ENCODE data around the gene KMT2E. TPM values are rescaled to one million over a fixed set of nuclear protein-coding genes. Genes with fewer than 3 reads are reported as not detected.
"Not testable (repeated sequence)": the region's sequence is repeated elsewhere in the genome, so short reads cannot be mapped to it uniquely, and the experiment has no call there.

Gene KMT2E
- total and polyA plus RNA-seq, 2 experiments from 2014 or later, result 30.7 to 63.5 TPM

- in situ Hi-C loops (cut with MboI), result no loop called here
- Histone ChIP-seq H3K9me3 (ENCODE audit: low read depth) (no peaks in the 10 kb centered on the region), H3F3A (ENCODE audit: insufficient read depth) (peaks cover 67% of the 10 kb centered on the region), H2AFZ (no peak overlapping the region), H3K4me2 (ENCODE audit: unreplicated experiment) (peak overlapping the region; percentile 78), H3K27ac (peak overlapping the region; percentile 81), H3K9me2 (ENCODE audit: insufficient read depth) (no peaks in the 10 kb centered on the region), H3K36me3 (ENCODE audit: low read depth) (0 out of 2 replicates have a peak, but pooled peaks cover 6% of the 10 kb centered on the region), H3K9ac (peak overlapping the region; percentile 66), H3K4me3 (peak overlapping the region; percentile 62), H3K4me1 (ENCODE audit: insufficient read depth) (peaks cover 77% of the 10 kb centered on the region), H3K27me3 (replicated peaks; ENCODE audit: insufficient read depth) (no peaks in the 10 kb centered on the region), H3K79me2 (ENCODE audit: insufficient read depth) (no peaks in the 10 kb centered on the region; the same call in 1 of the 2 replicates), H4K20me1 (ENCODE audit: insufficient read depth) (peaks cover 40% of the 10 kb centered on the region; the same call in 1 of the 2 replicates)
- TF ChIP-seq EZH2phosphoT487 (IDR thresholded peaks at IDR 0.05; ENCODE audit: insufficient read depth, low read depth), result no peak
- no peak for TF ChIP-seq EZH2 (IDR thresholded peaks at IDR 0.05; ENCODE audit: insufficient read depth, poor library complexity, severe bottlenecking)
- peak; percentile 56 for DNase-seq
- 5 to 15% methylated on average over 1 of the region's 1 CpG for WGBS, 2 experiments (ENCODE audit: low coverage in 1 of 2, low lambda C conversion rate in 2 of 2, missing lambda C conversion rate in 2 of 2)
Measured at GRCh38 chr7:105003872-105004510, 10.0 kb upstream of the KMT2E start.

GRCh38 chr7:105005006-105005405 is 9.0 kb upstream of the KMT2E start:
- H3K4me3 ChIP-seq; H3K9me2 ChIP-seq (ENCODE audit: insufficient read depth); DNase-seq; in situ Hi-C loops (cut with MboI); H3K27me3 ChIP-seq (replicated peaks; ENCODE audit: insufficient read depth); H3K9ac ChIP-seq; H3K36me3 ChIP-seq (ENCODE audit: low read depth); H3K79me2 ChIP-seq (ENCODE audit: insufficient read depth); H2AFZ ChIP-seq; H3K9me3 ChIP-seq (ENCODE audit: low read depth); H3K4me2 ChIP-seq (ENCODE audit: unreplicated experiment): not testable (repeated sequence)
- H3K27ac ChIP-seq, result peak overlapping the region; percentile 81
- peaks cover 37% of the 10 kb centered on the region; the same call in 1 of the 2 replicates for H4K20me1 ChIP-seq (ENCODE audit: insufficient read depth)
- 88 to 89% methylated on average over 8 of the region's 8 CpGs for WGBS, 2 experiments (ENCODE audit: low coverage in 1 of 2, low lambda C conversion rate in 2 of 2, missing lambda C conversion rate in 2 of 2)
- H3F3A ChIP-seq (ENCODE audit: insufficient read depth), result peaks cover 71% of the 10 kb centered on the region
- H3K4me1 ChIP-seq (ENCODE audit: insufficient read depth), result peaks cover 77% of the 10 kb centered on the region

DNA sequence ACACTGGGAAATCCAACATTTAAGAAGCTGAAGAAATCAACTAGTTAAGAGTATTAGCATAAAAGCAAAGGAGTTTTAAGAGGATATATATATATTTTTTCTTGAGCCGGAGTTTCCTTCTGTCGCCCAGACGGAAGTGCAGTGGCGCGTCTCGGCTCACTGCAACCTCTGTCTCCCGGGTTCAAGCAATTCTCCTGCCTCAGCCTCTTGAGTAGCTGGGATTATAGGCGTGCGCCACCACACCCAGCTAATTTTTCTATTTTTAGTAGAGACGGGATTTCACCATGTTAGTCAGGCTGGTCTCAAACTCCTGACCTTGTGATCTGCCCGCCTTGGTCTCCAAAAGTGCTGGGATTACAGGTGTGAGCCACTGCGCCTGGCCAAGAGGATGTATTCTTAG is 8.5 kb upstream of the KMT2E start:
- H3K9me2 ChIP-seq (ENCODE audit: insufficient read depth); H2AFZ ChIP-seq; H3K9ac ChIP-seq; H3K9me3 ChIP-seq (ENCODE audit: low read depth); H3K4me3 ChIP-seq; H3K27ac ChIP-seq; H3K27me3 ChIP-seq (replicated peaks; ENCODE audit: insufficient read depth); in situ Hi-C loops (cut with MboI); H3K79me2 ChIP-seq (ENCODE audit: insufficient read depth); H3K36me3 ChIP-seq (ENCODE audit: low read depth); H3K4me2 ChIP-seq (ENCODE audit: unreplicated experiment); DNase-seq: not testable (repeated sequence)
- Histone ChIP-seq H4K20me1 (ENCODE audit: insufficient read depth) (peaks cover 33% of the 10 kb centered on the region; the same call in 1 of the 2 replicates), H3F3A (ENCODE audit: insufficient read depth) (peaks cover 76% of the 10 kb centered on the region), H3K4me1 (ENCODE audit: insufficient read depth) (peaks cover 77% of the 10 kb centered on the region)
- WGBS, 2 experiments (ENCODE audit: low coverage in 1 of 2, low lambda C conversion rate in 2 of 2, missing lambda C conversion rate in 2 of 2), result 95% methylated on average over 12 of the region's 12 CpGs

GRCh38 chr7:105006367-105007136 is 7.5 kb upstream of the KMT2E start:
- no peak for DNase-seq
- TF ChIP-seq EZH2phosphoT487 (IDR thresholded peaks at IDR 0.05; ENCODE audit: insufficient read depth, low read depth), result no peak
- TF ChIP-seq EZH2 (IDR thresholded peaks at IDR 0.05; ENCODE audit: insufficient read depth, poor library complexity, severe bottlenecking), result no peak
- H3K4me2 ChIP-seq (ENCODE audit: unreplicated experiment), result no peak overlapping the region
- no peak overlapping the region for H3K9ac ChIP-seq
- H3K9me3 ChIP-seq (ENCODE audit: low read depth), result no peaks in the 10 kb centered on the region
- 0 out of 2 replicates have a peak overlapping the region, but pooled peaks have one; percentile 10 for H3K27ac ChIP-seq
- H3K27me3 ChIP-seq (replicated peaks; ENCODE audit: insufficient read depth), result no peaks in the 10 kb centered on the region
- H3K4me1 ChIP-seq (ENCODE audit: insufficient read depth), result peaks cover 73% of the 10 kb centered on the region
- H2AFZ ChIP-seq, result no peak overlapping the region
- H4K20me1 ChIP-seq (ENCODE audit: insufficient read depth), result peaks cover 26% of the 10 kb centered on the region; the same call in 1 of the 2 replicates
- H3K4me3 ChIP-seq, result no peak overlapping the region
- in situ Hi-C loops (cut with MboI), result no loop called here
- no peaks in the 10 kb centered on the region; the same call in 1 of the 2 replicates for H3K79me2 ChIP-seq (ENCODE audit: insufficient read depth)
- H3F3A ChIP-seq (ENCODE audit: insufficient read depth), result peaks cover 78% of the 10 kb centered on the region
- no peaks in the 10 kb centered on the region for H3K9me2 ChIP-seq (ENCODE audit: insufficient read depth)
- H3K36me3 ChIP-seq (ENCODE audit: low read depth), result 0 out of 2 replicates have a peak, but pooled peaks cover 6% of the 10 kb centered on the region
- 77 to 79% methylated on average over 5 of the region's 5 CpGs for WGBS, 2 experiments (ENCODE audit: low coverage in 1 of 2, low lambda C conversion rate in 2 of 2, missing lambda C conversion rate in 2 of 2)

Data from GM23248 (cell line).